ENCODE data around the gene KCTD16. TPM values are rescaled to one million over a fixed set of nuclear protein-coding genes. Genes with fewer than 3 reads are reported as not detected.

The KCTD16 gene
- total and polyA plus RNA-seq, 2 donors from 2014 or later, result 0.24 to 2.5 TPM

DNA sequence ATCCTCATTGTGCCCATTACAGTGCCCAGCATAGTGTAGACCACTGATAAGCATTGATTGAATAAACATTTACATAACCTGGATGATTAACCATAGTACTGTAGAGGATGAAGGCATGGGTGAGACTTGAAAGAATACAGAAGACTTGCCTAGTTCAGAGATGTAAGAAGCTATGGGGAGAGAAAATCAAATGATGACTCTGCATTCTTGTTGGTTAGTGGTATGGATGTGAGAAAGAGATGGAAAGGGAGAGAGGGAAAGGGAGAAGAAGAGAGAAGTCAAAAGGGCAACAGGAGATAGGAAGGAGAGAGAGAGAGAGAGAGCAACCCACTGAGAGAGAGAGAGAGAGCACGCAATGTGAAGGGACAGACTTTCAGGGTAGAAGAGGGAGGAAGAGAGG, 27.0 kb upstream of the KCTD16 start:
- no peak for FAIRE-seq
- TF ChIP-seq CTCF (IDR thresholded peaks at IDR 0.05; ENCODE audit: borderline replicate concordance, extremely low read depth, insufficient read depth), result no peak

GRCh38 chr5:144144956-144145751, 25.5 kb upstream of the KCTD16 start:
- no peak for FAIRE-seq
- peak in 2 of 5 donors; percentile 44 to 67 for DNase-seq
- no peak for TF ChIP-seq CTCF (IDR thresholded peaks at IDR 0.05; ENCODE audit: borderline replicate concordance, extremely low read depth, insufficient read depth)
- Histone ChIP-seq H3K36me3 (ENCODE audit: control insufficient read depth in 2 of 3, insufficient read depth in 3 of 3, low read length in 3 of 3) (no peaks in the 10 kb centered on the region), H3K4me1 (ENCODE audit: control insufficient read depth in 2 of 3, insufficient read depth in 2 of 3, low read depth in 1 of 3, low read length in 3 of 3) (no peaks in the 10 kb centered on the region), H3K27me3 (ENCODE audit: control insufficient read depth, insufficient read depth, low read length) (no peaks in the 10 kb centered on the region), H3K9ac (ENCODE audit: low read length in 3 of 3) (no peak overlapping the region), H3K9me3 (ENCODE audit: control insufficient read depth in 2 of 3, insufficient read depth in 1 of 3, low read length in 3 of 3) (no peaks in the 10 kb centered on the region), H3K4me3 (ENCODE audit: low read length in 3 of 3) (no peak overlapping the region), H3K27ac (ENCODE audit: low read depth in 2 of 2, low read length in 2 of 2) (no peak overlapping the region)
- intact Hi-C loops (cut with DNase I), result no loop called here

More for the DNA sequence above, 27.0 kb upstream of the KCTD16 start:
- H3K4me3 ChIP-seq (ENCODE audit: low read length in 3 of 3), result no peak overlapping the region
- no peak overlapping the region for H3K9ac ChIP-seq (ENCODE audit: low read length in 3 of 3)
- no peak overlapping the region for H3K27ac ChIP-seq (ENCODE audit: low read depth in 2 of 2, low read length in 2 of 2)
- no peak for DNase-seq
- H3K4me1 ChIP-seq (ENCODE audit: control insufficient read depth in 2 of 3, insufficient read depth in 2 of 3, low read depth in 1 of 3, low read length in 3 of 3), result no peaks in the 10 kb centered on the region
- H3K27me3 ChIP-seq (ENCODE audit: control insufficient read depth, insufficient read depth, low read length), result no peaks in the 10 kb centered on the region
- intact Hi-C loops (cut with DNase I), result no loop called here
- H3K9me3 ChIP-seq (ENCODE audit: control insufficient read depth in 2 of 3, insufficient read depth in 1 of 3, low read length in 3 of 3), result no peaks in the 10 kb centered on the region
- no peaks in the 10 kb centered on the region for H3K36me3 ChIP-seq (ENCODE audit: control insufficient read depth in 2 of 3, insufficient read depth in 3 of 3, low read length in 3 of 3)

DNA sequence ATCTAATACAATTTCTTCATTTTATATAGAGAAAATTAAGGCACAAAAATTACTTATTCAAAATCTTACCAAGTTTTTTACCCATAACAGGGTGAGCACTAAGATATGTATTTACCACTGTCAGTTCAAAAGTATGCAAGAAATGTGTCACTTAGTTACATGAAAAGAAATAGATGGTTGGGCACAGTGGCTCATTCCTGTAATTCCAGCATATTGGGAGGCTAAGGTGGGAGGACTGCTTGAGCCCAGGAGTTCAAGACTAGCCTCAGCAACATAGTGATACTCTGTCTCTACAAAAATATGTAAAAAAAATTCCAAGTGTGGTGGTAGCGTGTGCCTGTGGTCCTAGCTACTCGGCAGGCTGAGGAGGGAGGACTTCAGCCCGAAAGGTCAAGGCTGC, 19.6 kb upstream of the KCTD16 start:
- DNase-seq (peak in 2 of 5 donors; percentile 36 to 50), FAIRE-seq (no peak)
- Histone ChIP-seq H3K9me3 (ENCODE audit: control insufficient read depth in 2 of 3, insufficient read depth in 1 of 3, low read length in 3 of 3) (no peaks in the 10 kb centered on the region), H3K27me3 (ENCODE audit: control insufficient read depth, insufficient read depth, low read length) (no peaks in the 10 kb centered on the region), H3K27ac (ENCODE audit: low read depth in 2 of 2, low read length in 2 of 2) (no peak overlapping the region), H3K9ac (ENCODE audit: low read length in 3 of 3) (no peak overlapping the region), H3K4me3 (ENCODE audit: low read length in 3 of 3) (no peak overlapping the region), H3K4me1 (ENCODE audit: control insufficient read depth in 2 of 3, insufficient read depth in 2 of 3, low read depth in 1 of 3, low read length in 3 of 3) (peaks cover 0 to 2% (median 0%) of the 10 kb centered on the region in 3 donors), H3K36me3 (ENCODE audit: control insufficient read depth in 2 of 3, insufficient read depth in 3 of 3, low read length in 3 of 3) (no peaks in the 10 kb centered on the region)
- TF ChIP-seq CTCF (IDR thresholded peaks at IDR 0.05; ENCODE audit: borderline replicate concordance, extremely low read depth, insufficient read depth), result no peak
- intact Hi-C loops (cut with DNase I), result no loop called here
